K562 treated with DMSO at 1 percent for 4 hours (cell line): ENCODE results near the gene MDM2. TPM values are rescaled to one million over a fixed set of nuclear protein-coding genes. Genes with fewer than 3 reads are reported as not detected.

Experiments used
- total RNA-seq: library from RNA; unstranded; fragments of 300-600 nt; gene quantifications from 2 replicates; pipeline ENCODE4 v1.2.3, GENCODE V29; 2022; ENCODE audit not compliant: insufficient read depth

The MDM2 gene
- total RNA-seq = 17.6 and 23.7 TPM in 2 replicates

GRCh38 chr12:68807576-68808387 is at the start of gene MDM2:
Gene MDM2 (plus strand): TSS chr12:68808177. CDS start chr12:68808478, 301 bp downstream.

Other genes with a start within 250 kb of the MDM2 start
- 125 and 148 TPM in 2 replicates for gene RAP1B, start 197.3 kb upstream of the MDM2 start, total RNA-seq
- gene NUP107, start 121.2 kb upstream of the MDM2 start, total RNA-seq = 49.8 and 67.1 TPM in 2 replicates
- gene SLC35E3, start 62.0 kb upstream of the MDM2 start, total RNA-seq = 1.3 and 5.4 TPM in 2 replicates
- not detected in 2 replicates for gene CPM, start 125.0 kb downstream of the MDM2 start, total RNA-seq